ENCODE measurements around the gene PTPN12.

PTPN12 gene

DNA sequence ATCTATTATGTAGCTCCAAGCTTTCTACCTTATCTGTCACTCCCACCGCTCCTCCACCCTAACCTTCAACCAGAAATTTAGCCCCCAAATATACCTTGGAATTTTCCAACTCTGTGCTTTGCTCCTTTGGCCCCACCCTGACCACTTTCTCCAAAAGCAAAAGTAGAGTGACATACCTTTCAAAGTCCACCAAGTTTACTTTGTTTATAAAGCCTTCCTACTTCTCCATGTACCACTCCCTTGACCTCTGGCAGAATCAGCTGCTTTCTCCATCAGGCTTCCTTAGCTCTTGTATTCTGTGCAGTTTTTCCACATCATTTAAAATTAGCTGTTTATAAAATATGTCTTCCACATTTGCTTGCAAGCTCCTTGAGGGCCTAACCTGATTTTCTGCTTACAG lies 118.3 kb downstream of the PTPN12 start:
- no peaks in the 10 kb centered on the region for H3K4me1 ChIP-seq
- H3K9ac ChIP-seq = no peak overlapping the region
- H3K36me3 ChIP-seq (ENCODE audit: control insufficient read depth, insufficient read depth, low read length) = no peaks in the 10 kb centered on the region
- TF ChIP-seq, protein P1, sequence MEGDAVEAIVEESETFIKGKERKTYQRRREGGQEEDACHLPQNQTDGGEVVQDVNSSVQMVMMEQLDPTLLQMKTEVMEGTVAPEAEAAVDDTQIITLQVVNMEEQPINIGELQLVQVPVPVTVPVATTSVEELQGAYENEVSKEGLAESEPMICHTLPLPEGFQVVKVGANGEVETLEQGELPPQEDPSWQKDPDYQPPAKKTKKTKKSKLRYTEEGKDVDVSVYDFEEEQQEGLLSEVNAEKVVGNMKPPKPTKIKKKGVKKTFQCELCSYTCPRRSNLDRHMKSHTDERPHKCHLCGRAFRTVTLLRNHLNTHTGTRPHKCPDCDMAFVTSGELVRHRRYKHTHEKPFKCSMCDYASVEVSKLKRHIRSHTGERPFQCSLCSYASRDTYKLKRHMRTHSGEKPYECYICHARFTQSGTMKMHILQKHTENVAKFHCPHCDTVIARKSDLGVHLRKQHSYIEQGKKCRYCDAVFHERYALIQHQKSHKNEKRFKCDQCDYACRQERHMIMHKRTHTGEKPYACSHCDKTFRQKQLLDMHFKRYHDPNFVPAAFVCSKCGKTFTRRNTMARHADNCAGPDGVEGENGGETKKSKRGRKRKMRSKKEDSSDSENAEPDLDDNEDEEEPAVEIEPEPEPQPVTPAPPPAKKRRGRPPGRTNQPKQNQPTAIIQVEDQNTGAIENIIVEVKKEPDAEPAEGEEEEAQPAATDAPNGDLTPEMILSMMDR (IDR thresholded peaks at IDR 0.05) = no peak
- no peak overlapping the region for H2AFZ ChIP-seq
- H3K27me3 ChIP-seq (ENCODE audit: control insufficient read depth, insufficient read depth, low read length) = no peaks in the 10 kb centered on the region
- no peaks in the 10 kb centered on the region for H3K79me2 ChIP-seq
- no peak overlapping the region for H3K4me2 ChIP-seq (ENCODE audit: low read length)
- H3K27ac ChIP-seq = no peak overlapping the region
- H3K4me3 ChIP-seq (ENCODE audit: low read depth, low read length) = no peak overlapping the region
- no peaks in the 10 kb centered on the region for H3K9me3 ChIP-seq (ENCODE audit: control insufficient read depth, low read length)

DNA sequence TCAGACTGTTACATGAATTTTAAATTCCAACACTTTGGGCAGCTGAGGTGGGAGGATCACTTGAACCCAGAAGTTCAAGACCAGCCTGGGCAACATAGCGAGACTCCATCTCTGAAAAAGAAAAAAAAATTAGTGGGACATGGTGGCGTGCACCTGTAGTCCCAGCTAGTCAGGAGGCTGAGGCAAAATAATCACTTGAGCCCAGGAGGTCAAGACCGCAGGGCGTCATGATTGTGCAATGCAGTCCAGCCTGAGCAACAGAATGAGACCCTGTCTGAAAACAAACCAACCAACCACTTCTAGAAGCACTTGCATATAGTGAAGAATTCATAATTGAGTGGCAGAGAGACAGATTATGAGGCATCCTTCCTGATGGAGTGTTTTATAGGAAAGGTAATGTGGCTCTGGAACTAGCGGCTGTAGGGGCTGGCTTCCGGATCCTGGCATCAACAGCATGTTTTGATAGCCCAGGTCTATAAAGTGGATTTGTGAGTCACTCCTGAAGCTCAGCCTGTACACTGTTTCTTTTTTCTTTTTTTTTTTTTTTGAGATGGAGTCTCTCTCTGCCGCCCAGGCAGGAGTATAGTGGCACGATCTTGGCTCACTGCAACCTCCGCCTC lies 118.9 kb downstream of the PTPN12 start:
- TF ChIP-seq, protein P1 (IDR thresholded peaks at IDR 0.05) = no peak
- no peaks in the 10 kb centered on the region for H3K27me3 ChIP-seq (ENCODE audit: control insufficient read depth, insufficient read depth, low read length)
- H3K27ac ChIP-seq = no peak overlapping the region

DNA sequence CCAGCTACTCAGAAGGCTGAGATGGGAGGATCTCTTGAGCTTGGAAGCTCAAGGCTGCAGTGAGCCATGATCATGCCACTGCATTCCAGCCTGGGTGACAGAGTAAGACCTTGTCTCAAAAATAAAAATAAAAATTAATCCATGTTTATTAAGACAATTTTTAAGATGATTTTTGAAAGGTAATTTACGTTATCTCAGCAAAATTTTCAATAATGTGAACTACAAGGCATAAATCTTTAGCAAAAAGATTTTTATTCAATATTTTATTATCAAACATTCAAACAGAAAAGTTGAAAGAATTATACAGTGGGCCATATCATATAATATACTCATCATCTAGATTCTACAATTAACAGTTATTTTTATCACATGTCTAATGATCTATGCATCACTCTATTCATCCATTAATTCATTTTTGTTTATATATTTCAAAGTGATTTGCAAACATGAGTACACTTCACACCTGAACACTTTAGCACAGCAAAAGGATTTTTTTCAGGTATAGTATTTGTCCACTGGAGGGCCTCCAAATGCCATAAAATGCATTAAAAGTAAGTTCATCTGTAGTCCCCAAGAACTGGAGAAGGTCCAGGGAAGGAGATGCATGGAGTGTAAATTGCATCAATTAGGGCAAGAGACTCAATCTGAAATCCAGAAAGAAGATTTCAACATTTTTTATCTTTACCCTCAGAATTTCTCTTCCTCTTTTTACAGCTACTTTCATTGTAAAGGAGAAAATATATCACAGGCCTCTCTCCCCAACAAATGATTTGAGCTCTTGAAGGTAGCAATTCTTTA lies 120.5 kb downstream of the PTPN12 start:
- H3K36me3 ChIP-seq (ENCODE audit: control insufficient read depth, insufficient read depth, low read length) = no peaks in the 10 kb centered on the region
- no peaks in the 10 kb centered on the region for H3K4me1 ChIP-seq
- H3K79me2 ChIP-seq = no peaks in the 10 kb centered on the region
- no peak overlapping the region for H2AFZ ChIP-seq
- H3K9ac ChIP-seq = no peak overlapping the region
- no peak overlapping the region for H3K4me3 ChIP-seq (ENCODE audit: low read depth, low read length)
- H3K4me2 ChIP-seq (ENCODE audit: low read length) = no peak overlapping the region
- no peak overlapping the region for H3K27ac ChIP-seq
- no peaks in the 10 kb centered on the region for H3K9me3 ChIP-seq (ENCODE audit: control insufficient read depth, low read length)
- no peaks in the 10 kb centered on the region for H3K27me3 ChIP-seq (ENCODE audit: control insufficient read depth, insufficient read depth, low read length)
- TF ChIP-seq, protein P1 (IDR thresholded peaks at IDR 0.05) = peak; percentile 71

More for the DNA sequence above, 118.9 kb downstream of the PTPN12 start:
- H3K79me2 ChIP-seq = no peaks in the 10 kb centered on the region
- no peak overlapping the region for H3K4me2 ChIP-seq (ENCODE audit: low read length)
- H3K4me1 ChIP-seq = no peaks in the 10 kb centered on the region
- no peaks in the 10 kb centered on the region for H3K36me3 ChIP-seq (ENCODE audit: control insufficient read depth, insufficient read depth, low read length)
- no peaks in the 10 kb centered on the region for H3K9me3 ChIP-seq (ENCODE audit: control insufficient read depth, low read length)
- H3K9ac ChIP-seq = no peak overlapping the region
- H3K4me3 ChIP-seq (ENCODE audit: low read depth, low read length) = no peak overlapping the region
- no peak overlapping the region for H2AFZ ChIP-seq

DNA sequence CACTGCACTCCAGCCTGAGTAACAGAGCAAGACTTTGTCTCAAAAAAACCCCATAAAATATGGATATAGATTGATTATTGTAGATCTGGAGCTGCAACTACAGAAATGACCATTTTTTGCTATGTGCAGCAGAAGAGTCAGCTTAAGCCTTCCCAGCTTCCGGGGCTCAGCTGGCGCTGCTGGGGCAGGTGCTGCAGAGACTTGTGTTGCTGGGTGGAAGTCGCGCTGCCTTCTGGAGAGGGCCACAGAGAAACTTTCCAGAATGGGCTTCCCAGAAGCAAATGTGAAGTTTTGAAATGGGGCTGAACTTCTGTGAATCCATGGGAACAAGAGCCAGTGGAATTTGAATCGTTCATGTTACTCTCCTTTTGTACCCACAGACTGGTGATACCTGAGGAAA lies 121.8 kb downstream of the PTPN12 start:
- H3K4me2 ChIP-seq (ENCODE audit: low read length) = no peak overlapping the region

More for the DNA sequence above, 121.8 kb downstream of the PTPN12 start:
- H3K4me1 ChIP-seq = no peaks in the 10 kb centered on the region
- no peaks in the 10 kb centered on the region for H3K79me2 ChIP-seq
- TF ChIP-seq, protein P1 (IDR thresholded peaks at IDR 0.05) = no peak
- H3K27me3 ChIP-seq (ENCODE audit: control insufficient read depth, insufficient read depth, low read length) = no peaks in the 10 kb centered on the region
- H3K36me3 ChIP-seq (ENCODE audit: control insufficient read depth, insufficient read depth, low read length) = no peaks in the 10 kb centered on the region
- H3K9ac ChIP-seq = no peak overlapping the region
- H3K4me3 ChIP-seq (ENCODE audit: low read depth, low read length) = no peak overlapping the region
- no peak overlapping the region for H3K27ac ChIP-seq
- no peaks in the 10 kb centered on the region for H3K9me3 ChIP-seq (ENCODE audit: control insufficient read depth, low read length)
- H2AFZ ChIP-seq = no peak overlapping the region
